CD4-positive, CD25-positive, alpha-beta regulatory T cell (primary cell): ENCODE measurements around the gene ANGPTL4. TPM values are rescaled to one million over a fixed set of nuclear protein-coding genes. Genes with fewer than 3 reads are reported as not detected.

ENCODE experiments used
- ATAC-seq, 2 donors: fragments of 150-1000 bp; cut with Tn5 transposase; one replicate each; pipeline ENCODE4 v1.10.0; 2021; ENCODE audit warnings: low read depth in 2 of 2, moderate number of reproducible peaks in 2 of 2, moderate library complexity in 1 of 2
- DNase-seq, 3 donors: peaks; one replicate each; pipeline versions ENCODE4 v3.0.0 to v3.0.0-alpha.2; 2012 to 2022; ENCODE audit warnings: mixed read lengths in 1 of 3
- H3K27ac ChIP-seq: one replicate; pipeline ENCODE4 v1.7.0; 2013; ENCODE audit warnings: mild to moderate bottlenecking, low read length; ENCODE audit not compliant: insufficient read depth, poor library complexity, severe bottlenecking
- H3K27me3 ChIP-seq: one replicate; pipeline ENCODE4 v1.7.0; 2013; ENCODE audit warnings: low read length; ENCODE audit not compliant: control insufficient read depth, insufficient read depth
- H3K36me3 ChIP-seq: one replicate; pipeline ENCODE4 v1.7.0; 2013; ENCODE audit warnings: mild to moderate bottlenecking, low read length, moderate library complexity; ENCODE audit not compliant: control insufficient read depth, insufficient read depth
- H3K4me1 ChIP-seq: 2 replicates; pipeline ENCODE4 v1.7.0; 2013; ENCODE audit warnings: mild to moderate bottlenecking, low read length; ENCODE audit not compliant: insufficient read depth, control insufficient read depth, poor library complexity, severe bottlenecking
- H3K4me3 ChIP-seq: one replicate; pipeline ENCODE4 v1.7.0; 2013; ENCODE audit warnings: low read depth, mild to moderate bottlenecking, low read length, moderate library complexity
- H3K9me3 ChIP-seq, 2 experiments: 1 replicate in 1 of 2; 2 replicates in 1 of 2; pipeline ENCODE4 v1.7.0; 2013; ENCODE audit warnings: low read length in 2 of 2, mild to moderate bottlenecking in 1 of 2, moderate library complexity in 1 of 2; ENCODE audit not compliant: control insufficient read depth in 2 of 2
- H3K27ac Mint-ChIP-seq, 3 donors: one replicate each; pipeline ENCODE4 v1.8.0; 2020 to 2022; ENCODE audit warnings: mild to moderate bottlenecking in 3 of 3, mixed read lengths in 3 of 3, moderate library complexity in 2 of 3
- H3K27me3 Mint-ChIP-seq: one replicate; pipeline ENCODE4 v1.8.0; 2022; ENCODE audit warnings: mild to moderate bottlenecking, mixed read lengths
- H3K36me3 Mint-ChIP-seq: one replicate; pipeline ENCODE4 v1.8.0; 2020; ENCODE audit warnings: mixed read lengths
- H3K4me1 Mint-ChIP-seq, 4 donors: one replicate each; pipeline ENCODE4 v1.8.0; 2020 to 2022; ENCODE audit warnings: mixed read lengths in 4 of 4, mild to moderate bottlenecking in 1 of 4
- H3K4me3 Mint-ChIP-seq, 4 donors: one replicate each; pipeline ENCODE4 v1.8.0; 2020 to 2022; ENCODE audit warnings: mild to moderate bottlenecking in 4 of 4, mixed read lengths in 4 of 4, moderate library complexity in 3 of 4
- H3K9me3 Mint-ChIP-seq, 7 donors: one replicate each; pipeline ENCODE4 v1.8.0; 2020 to 2022; ENCODE audit warnings: mixed read lengths in 7 of 7, mild to moderate bottlenecking in 3 of 7, moderate library complexity in 2 of 7
- polyA plus RNA-seq, 4 donors: library from polyadenylated mRNA; unstranded; fragments of 300-500 nt; fragmentation: Illumina TruSeq; gene quantifications; one replicate each; pipeline ENCODE4 v1.2.3, GENCODE V29; 2021
- total RNA-seq: library from RNA; stranded (reverse); gene quantifications from one replicate; pipeline ENCODE4 v1.2.3, GENCODE V29; 2022

The ANGPTL4 gene
- total and polyA plus RNA-seq, 5 donors from 2014 or later, result not detected

- Histone ChIP-seq H3K9me3 (peaks cover 0 to 3% of the 10 kb centered on the region in 2 experiments), H3K27me3 (peaks cover 2% of the 10 kb centered on the region), H3K27ac (no peak overlapping the region), H3K36me3 (no peaks in the 10 kb centered on the region), H3K4me3 (no peak overlapping the region), H3K4me1 (peaks cover 13% of the 10 kb centered on the region)
- H3K4me1 Mint-ChIP-seq, result peaks cover 0 to 14% (median 7%) of the 10 kb centered on the region in 4 donors
- peaks cover 0 to 4% (median 0%) of the 10 kb centered on the region in 7 donors for H3K9me3 Mint-ChIP-seq
- no peaks in the 10 kb centered on the region for H3K36me3 Mint-ChIP-seq
- ATAC-seq (no peak), DNase-seq (no peak)
- H3K27me3 Mint-ChIP-seq, result peaks cover 50% of the 10 kb centered on the region
- no peak overlapping the region for H3K4me3 Mint-ChIP-seq
- no peak overlapping the region for H3K27ac Mint-ChIP-seq
Measured at GRCh38 chr19:8360196-8360595, 3.8 kb upstream of the ANGPTL4 start.

GRCh38 chr19:8361921-8362793, 1.8 kb upstream of the ANGPTL4 start:
- H3K4me3 Mint-ChIP-seq, result peak overlapping the region in 1 of 4 donors; percentile 63
- peaks cover 5% of the 10 kb centered on the region for H3K27me3 ChIP-seq
- H3K36me3 Mint-ChIP-seq, result no peaks in the 10 kb centered on the region
- H3K9me3 ChIP-seq, result no peaks in the 10 kb centered on the region
- no peak overlapping the region for H3K27ac ChIP-seq
- peaks cover 13% of the 10 kb centered on the region for H3K4me1 ChIP-seq
- H3K36me3 ChIP-seq, result no peaks in the 10 kb centered on the region
- DNase-seq, result no peak
- peaks cover 0 to 1% (median 0%) of the 10 kb centered on the region in 7 donors for H3K9me3 Mint-ChIP-seq
- no peak overlapping the region for H3K27ac Mint-ChIP-seq
- ATAC-seq, result no peak
- no peak overlapping the region for H3K4me3 ChIP-seq
- H3K4me1 Mint-ChIP-seq, result peaks cover 0 to 14% (median 6%) of the 10 kb centered on the region in 4 donors
- peaks cover 57% of the 10 kb centered on the region for H3K27me3 Mint-ChIP-seq

GRCh38 chr19:8366121-8366581, 2.2 kb downstream of the ANGPTL4 start:
- no peaks in the 10 kb centered on the region for H3K36me3 ChIP-seq
- no peak overlapping the region for H3K4me3 ChIP-seq
- ATAC-seq (no peak), DNase-seq (no peak)
- no peaks in the 10 kb centered on the region for H3K36me3 Mint-ChIP-seq
- H3K27me3 Mint-ChIP-seq, result peaks cover 61% of the 10 kb centered on the region
- peaks cover 13% of the 10 kb centered on the region for H3K4me1 ChIP-seq
- H3K9me3 ChIP-seq, result no peaks in the 10 kb centered on the region
- H3K27ac ChIP-seq, result no peak overlapping the region
- H3K27me3 ChIP-seq, result peaks cover 5% of the 10 kb centered on the region
- no peak overlapping the region for H3K27ac Mint-ChIP-seq
- peaks cover 0 to 1% (median 0%) of the 10 kb centered on the region in 7 donors for H3K9me3 Mint-ChIP-seq
- peaks cover 0 to 14% (median 9%) of the 10 kb centered on the region in 4 donors for H3K4me1 Mint-ChIP-seq
- H3K4me3 Mint-ChIP-seq, result peak overlapping the region in 1 of 4 donors; percentile 32

GRCh38 chr19:8366961-8367326, 3.0 kb downstream of the ANGPTL4 start:
- peaks cover 5% of the 10 kb centered on the region for H3K27me3 ChIP-seq
- Mint-ChIP-seq H3K27ac (no peak overlapping the region), H3K4me1 (peaks cover 0 to 14% (median 9%) of the 10 kb centered on the region in 4 donors), H3K4me3 (no peak overlapping the region), H3K9me3 (peaks cover 0 to 1% (median 0%) of the 10 kb centered on the region in 7 donors), H3K27me3 (peaks cover 56% of the 10 kb centered on the region), H3K36me3 (no peaks in the 10 kb centered on the region)
- no peak overlapping the region for H3K4me3 ChIP-seq
- no peak overlapping the region for H3K27ac ChIP-seq
- no peak for DNase-seq
- H3K36me3 ChIP-seq, result no peaks in the 10 kb centered on the region
- no peaks in the 10 kb centered on the region for H3K9me3 ChIP-seq
- no peak for ATAC-seq
- peaks cover 13% of the 10 kb centered on the region for H3K4me1 ChIP-seq

DNA sequence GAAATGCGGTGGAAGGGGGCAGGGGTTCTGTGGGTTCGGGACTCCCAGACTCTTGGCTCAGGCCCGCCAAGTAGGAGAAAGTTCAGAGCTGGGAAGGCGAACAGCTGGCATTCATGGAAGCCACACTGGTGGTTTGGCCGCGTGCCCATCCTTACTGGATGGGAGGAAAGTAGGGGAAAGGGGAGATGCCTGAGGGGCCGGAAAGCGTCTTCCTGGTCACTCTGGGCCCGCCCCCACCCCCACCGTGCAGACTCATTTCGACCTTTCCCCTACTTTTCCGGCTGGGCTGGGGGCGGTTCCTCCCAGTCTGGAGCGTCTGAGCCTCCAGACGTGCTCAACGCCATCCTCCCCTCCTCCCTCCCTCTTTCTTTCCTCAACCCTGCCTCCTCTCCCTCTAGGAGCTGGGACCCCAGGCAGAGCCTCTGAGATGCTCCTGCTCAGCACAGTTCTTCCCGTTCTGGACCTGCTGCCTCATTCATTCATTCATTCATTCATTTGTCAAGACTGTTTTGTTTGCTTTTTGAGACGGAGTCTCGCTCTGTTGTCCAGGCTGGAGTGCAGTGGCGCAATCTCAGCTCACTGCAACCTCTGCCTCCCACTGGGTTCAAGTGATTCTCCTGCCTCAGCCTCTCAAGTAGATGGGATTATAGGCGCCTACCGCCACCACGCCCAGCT, 3.5 kb downstream of the ANGPTL4 start:
- Histone ChIP-seq H3K9me3 (no peaks in the 10 kb centered on the region), H3K4me3 (no peak overlapping the region), H3K36me3 (no peaks in the 10 kb centered on the region), H3K27ac (no peak overlapping the region), H3K27me3 (peaks cover 2% of the 10 kb centered on the region), H3K4me1 (peaks cover 13% of the 10 kb centered on the region)
- Mint-ChIP-seq H3K27ac (no peak overlapping the region), H3K4me3 (peak overlapping the region in 1 of 4 donors; percentile 21), H3K4me1 (peaks cover 0 to 14% (median 9%) of the 10 kb centered on the region in 4 donors), H3K36me3 (no peaks in the 10 kb centered on the region), H3K9me3 (peaks cover 0 to 1% (median 0%) of the 10 kb centered on the region in 7 donors), H3K27me3 (peaks cover 50% of the 10 kb centered on the region)
- ATAC-seq, result no peak
- no peak for DNase-seq

- Mint-ChIP-seq H3K4me1 (peaks cover 0 to 5% (median 0%) of the 10 kb centered on the region in 4 donors), H3K4me3 (no peak overlapping the region), H3K27ac (peak overlapping the region in 1 of 3 donors; percentile 77), H3K27me3 (peaks cover 27% of the 10 kb centered on the region), H3K36me3 (no peaks in the 10 kb centered on the region), H3K9me3 (peaks cover 0 to 1% (median 0%) of the 10 kb centered on the region in 7 donors)
- peaks cover 2% of the 10 kb centered on the region for H3K27me3 ChIP-seq
- no peak for ATAC-seq
- no peaks in the 10 kb centered on the region for H3K9me3 ChIP-seq
- H3K4me1 ChIP-seq, result no peaks in the 10 kb centered on the region
- no peak for DNase-seq
- H3K27ac ChIP-seq, result no peak overlapping the region
- H3K4me3 ChIP-seq, result no peak overlapping the region
- H3K36me3 ChIP-seq, result no peaks in the 10 kb centered on the region
Measured at GRCh38 chr19:8370176-8371010, 6.4 kb downstream of the ANGPTL4 start.
